ENCODE measurements around the gene SYNE3. TPM values are rescaled to one million over a fixed set of nuclear protein-coding genes. Genes with fewer than 3 reads are reported as not detected.
A peak's percentile ranks its signal among the peaks of the same experiment; 100 is the strongest.

Gene SYNE3
- total and polyA plus RNA-seq, 2 donors (not counting 1 experiment from before 2014, with no cell fraction given) = 4.9 to 24.1 TPM

DNA sequence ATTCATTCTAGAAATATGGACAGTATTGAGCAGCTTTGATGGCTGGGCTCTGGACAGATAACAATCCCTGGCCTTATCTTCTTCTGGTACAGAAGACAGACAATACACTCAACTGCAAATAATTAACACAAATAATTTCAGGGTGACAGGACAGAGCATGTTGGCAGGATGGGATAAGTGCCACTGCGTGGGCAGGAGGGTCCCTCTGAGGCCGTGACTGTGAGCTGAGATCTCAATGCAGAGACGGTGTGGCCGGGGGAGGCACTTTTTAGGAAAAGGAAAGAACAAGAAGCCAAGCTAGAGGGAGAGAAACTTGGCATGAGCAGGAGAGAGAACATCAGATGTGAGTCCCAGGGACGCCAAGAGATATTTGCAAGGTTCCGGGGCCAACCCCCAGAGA, 8.1 kb downstream of the SYNE3 start:
- H4K20me1 ChIP-seq (ENCODE audit: control insufficient read depth, extremely low read depth, insufficient read depth, low read length) = no peaks in the 10 kb centered on the region
- no peaks in the 10 kb centered on the region for H3K9me3 ChIP-seq (ENCODE audit: control insufficient read depth, insufficient read depth, low read depth, low read length)
- no peak overlapping the region for H3K27ac ChIP-seq (ENCODE audit: insufficient read depth, low read length)
- H3K36me3 ChIP-seq (ENCODE audit: control insufficient read depth, insufficient read depth, low read length) = no peaks in the 10 kb centered on the region
- no peak overlapping the region for H2AFZ ChIP-seq (ENCODE audit: low read length)
- H3K4me2 ChIP-seq (ENCODE audit: extremely low read depth, insufficient read depth, low read length) = peak overlapping the region; percentile 33
- no peak for TF ChIP-seq EZH2 (IDR thresholded peaks at IDR 0.05; ENCODE audit: low read length, missing control alignments)
- TF ChIP-seq, protein P1, sequence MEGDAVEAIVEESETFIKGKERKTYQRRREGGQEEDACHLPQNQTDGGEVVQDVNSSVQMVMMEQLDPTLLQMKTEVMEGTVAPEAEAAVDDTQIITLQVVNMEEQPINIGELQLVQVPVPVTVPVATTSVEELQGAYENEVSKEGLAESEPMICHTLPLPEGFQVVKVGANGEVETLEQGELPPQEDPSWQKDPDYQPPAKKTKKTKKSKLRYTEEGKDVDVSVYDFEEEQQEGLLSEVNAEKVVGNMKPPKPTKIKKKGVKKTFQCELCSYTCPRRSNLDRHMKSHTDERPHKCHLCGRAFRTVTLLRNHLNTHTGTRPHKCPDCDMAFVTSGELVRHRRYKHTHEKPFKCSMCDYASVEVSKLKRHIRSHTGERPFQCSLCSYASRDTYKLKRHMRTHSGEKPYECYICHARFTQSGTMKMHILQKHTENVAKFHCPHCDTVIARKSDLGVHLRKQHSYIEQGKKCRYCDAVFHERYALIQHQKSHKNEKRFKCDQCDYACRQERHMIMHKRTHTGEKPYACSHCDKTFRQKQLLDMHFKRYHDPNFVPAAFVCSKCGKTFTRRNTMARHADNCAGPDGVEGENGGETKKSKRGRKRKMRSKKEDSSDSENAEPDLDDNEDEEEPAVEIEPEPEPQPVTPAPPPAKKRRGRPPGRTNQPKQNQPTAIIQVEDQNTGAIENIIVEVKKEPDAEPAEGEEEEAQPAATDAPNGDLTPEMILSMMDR (conservative IDR thresholded peaks at IDR 0.05 in 1 of 2, IDR thresholded peaks at IDR 0.05 in 1 of 2; ENCODE audit: low read depth in 1 of 2, low read length in 2 of 2) = no peak
- H3K9ac ChIP-seq (ENCODE audit: insufficient read depth, low read length) = no peak overlapping the region
- H3K4me3 ChIP-seq (replicated peaks in 1 of 4; ENCODE audit: control extremely low read depth in 1 of 4, insufficient read depth in 1 of 4, low read depth in 3 of 4, low read length in 4 of 4) = no peak overlapping the region
- peaks cover 24% of the 10 kb centered on the region for H3K79me2 ChIP-seq (ENCODE audit: control insufficient read depth, insufficient read depth, low read length)
- peaks cover 18% of the 10 kb centered on the region for H3K4me1 ChIP-seq (ENCODE audit: control insufficient read depth, extremely low read depth, insufficient read depth, low read length)
- no peak for DNase-seq (ENCODE audit: low read depth in 2 of 2)
- no peaks in the 10 kb centered on the region for H3K27me3 ChIP-seq (ENCODE audit: control insufficient read depth, insufficient read depth, low read length)

GRCh38 chr14:95507701-95508103, 8.7 kb downstream of the SYNE3 start:
- peak; percentile 61 to 87 for DNase-seq (ENCODE audit: low read depth in 2 of 2)
- Histone ChIP-seq H3K4me3 (replicated peaks in 1 of 4; ENCODE audit: control extremely low read depth in 1 of 4, insufficient read depth in 1 of 4, low read depth in 3 of 4, low read length in 4 of 4) (no peak overlapping the region), H3K4me2 (ENCODE audit: extremely low read depth, insufficient read depth, low read length) (peak overlapping the region; percentile 65), H4K20me1 (ENCODE audit: control insufficient read depth, extremely low read depth, insufficient read depth, low read length) (no peaks in the 10 kb centered on the region), H3K27me3 (ENCODE audit: control insufficient read depth, insufficient read depth, low read length) (no peaks in the 10 kb centered on the region), H2AFZ (ENCODE audit: low read length) (no peak overlapping the region), H3K9ac (ENCODE audit: insufficient read depth, low read length) (no peak overlapping the region), H3K9me3 (ENCODE audit: control insufficient read depth, insufficient read depth, low read depth, low read length) (no peaks in the 10 kb centered on the region), H3K4me1 (ENCODE audit: control insufficient read depth, extremely low read depth, insufficient read depth, low read length) (peaks cover 18% of the 10 kb centered on the region), H3K27ac (ENCODE audit: insufficient read depth, low read length) (peak overlapping the region; percentile 71), H3K79me2 (ENCODE audit: control insufficient read depth, insufficient read depth, low read length) (peaks cover 28% of the 10 kb centered on the region), H3K36me3 (ENCODE audit: control insufficient read depth, insufficient read depth, low read length) (no peaks in the 10 kb centered on the region)
- TF ChIP-seq, protein P1 (conservative IDR thresholded peaks at IDR 0.05 in 1 of 2, IDR thresholded peaks at IDR 0.05 in 1 of 2; ENCODE audit: low read depth in 1 of 2, low read length in 2 of 2) = no peak
- no peak for TF ChIP-seq EZH2 (IDR thresholded peaks at IDR 0.05; ENCODE audit: low read length, missing control alignments)

GRCh38 chr14:95507174-95507573, 9.3 kb downstream of the SYNE3 start:
- no peak overlapping the region for H3K4me3 ChIP-seq (replicated peaks in 1 of 4; ENCODE audit: control extremely low read depth in 1 of 4, insufficient read depth in 1 of 4, low read depth in 3 of 4, low read length in 4 of 4)
- peak overlapping the region; percentile 71 for H3K27ac ChIP-seq (ENCODE audit: insufficient read depth, low read length)
- no peaks in the 10 kb centered on the region for H4K20me1 ChIP-seq (ENCODE audit: control insufficient read depth, extremely low read depth, insufficient read depth, low read length)
- H3K36me3 ChIP-seq (ENCODE audit: control insufficient read depth, insufficient read depth, low read length) = no peaks in the 10 kb centered on the region
- H3K9ac ChIP-seq (ENCODE audit: insufficient read depth, low read length) = no peak overlapping the region
- no peaks in the 10 kb centered on the region for H3K9me3 ChIP-seq (ENCODE audit: control insufficient read depth, insufficient read depth, low read depth, low read length)
- no peak overlapping the region for H2AFZ ChIP-seq (ENCODE audit: low read length)
- no peak for TF ChIP-seq EZH2 (IDR thresholded peaks at IDR 0.05; ENCODE audit: low read length, missing control alignments)
- TF ChIP-seq, protein P1 (conservative IDR thresholded peaks at IDR 0.05 in 1 of 2, IDR thresholded peaks at IDR 0.05 in 1 of 2; ENCODE audit: low read depth in 1 of 2, low read length in 2 of 2) = no peak
- no peaks in the 10 kb centered on the region for H3K27me3 ChIP-seq (ENCODE audit: control insufficient read depth, insufficient read depth, low read length)
- peaks cover 18% of the 10 kb centered on the region for H3K4me1 ChIP-seq (ENCODE audit: control insufficient read depth, extremely low read depth, insufficient read depth, low read length)
- peak overlapping the region; percentile 65 for H3K4me2 ChIP-seq (ENCODE audit: extremely low read depth, insufficient read depth, low read length)
- H3K79me2 ChIP-seq (ENCODE audit: control insufficient read depth, insufficient read depth, low read length) = peaks cover 33% of the 10 kb centered on the region
- DNase-seq (ENCODE audit: low read depth in 2 of 2) = peak; percentile 92 to 97
